ENCODE results near the gene PCDH10. TPM values are rescaled to one million over a fixed set of nuclear protein-coding genes. Genes with fewer than 3 reads are reported as not detected.
A peak's percentile ranks its signal among the peaks of the same experiment; 100 is the strongest.

Gene PCDH10
- total RNA-seq, 2 donors from 2014 or later, result 3.9 to 7.2 TPM

- peaks cover 3% of the 10 kb centered on the region for H3K4me1 ChIP-seq (replicated peaks)
- no peak for TF ChIP-seq POLR2AphosphoS5 (IDR thresholded peaks at IDR 0.05)
- no peak for TF ChIP-seq POLR2A (IDR thresholded peaks at IDR 0.05)
- peak in 1 of 4 experiments; percentile 17 for TF ChIP-seq CTCF (IDR thresholded peaks at IDR 0.05)
- intact Hi-C loops (cut with DNase I), result loop anchor here (10.0 kb wide), 1 partner anchor 1043 kb away; no protein-coding TSS in a partner anchor
- no peaks in the 10 kb centered on the region for H3K36me3 ChIP-seq
- peaks cover 11% of the 10 kb centered on the region for H3K27me3 ChIP-seq (replicated peaks; ENCODE audit: insufficient read depth)
- 3% methylated on average over 49 of the region's 62 CpGs for WGBS
- DNase-seq (ENCODE audit: low spot score), result no peak
- no peaks in the 10 kb centered on the region for H3K9me3 ChIP-seq
- peak overlapping the region; percentile 35 to 54 for H3K27ac ChIP-seq
- H3K4me3 ChIP-seq, result peak overlapping the region; percentile 22 to 33
These were observed 2.7 kb downstream of the PCDH10 start for GRCh38 chr4:133151691-133152329.

GRCh38 chr4:133152330-133152821 is 3.3 kb downstream of the PCDH10 start:
- Histone ChIP-seq H3K27ac (peak overlapping the region; percentile 35 to 54), H3K27me3 (replicated peaks; ENCODE audit: insufficient read depth) (peaks cover 10% of the 10 kb centered on the region), H3K9me3 (no peaks in the 10 kb centered on the region), H3K36me3 (no peaks in the 10 kb centered on the region), H3K4me3 (peak overlapping the region; percentile 22 to 33), H3K4me1 (replicated peaks) (peaks cover 3% of the 10 kb centered on the region)
- intact Hi-C loops (cut with DNase I), result loop anchor here (10.0 kb wide), 1 partner anchor 1042 kb away; no protein-coding TSS in a partner anchor
- DNase-seq (ENCODE audit: low spot score), result no peak
- TF ChIP-seq POLR2AphosphoS5 (IDR thresholded peaks at IDR 0.05), result no peak
- TF ChIP-seq CTCF (IDR thresholded peaks at IDR 0.05), result no peak
- no peak for TF ChIP-seq POLR2A (IDR thresholded peaks at IDR 0.05)
- 2% methylated on average over 26 of the region's 26 CpGs for WGBS

- Histone ChIP-seq H3K27me3 (replicated peaks; ENCODE audit: insufficient read depth) (peaks cover 9% of the 10 kb centered on the region), H3K27ac (peak overlapping the region; percentile 35 to 54), H3K4me3 (peak overlapping the region; percentile 22 to 33), H3K36me3 (no peaks in the 10 kb centered on the region), H3K9me3 (no peaks in the 10 kb centered on the region), H3K4me1 (replicated peaks) (peaks cover 3% of the 10 kb centered on the region)
- no peak for DNase-seq (ENCODE audit: low spot score)
- TF ChIP-seq CTCF (IDR thresholded peaks at IDR 0.05), result no peak
- no peak for TF ChIP-seq POLR2A (IDR thresholded peaks at IDR 0.05)
- no peak for TF ChIP-seq POLR2AphosphoS5 (IDR thresholded peaks at IDR 0.05)
- WGBS, result 7% methylated on average over 20 of the region's 20 CpGs
- intact Hi-C loops (cut with DNase I), result loop anchor here (10.0 kb wide), 1 partner anchor 1042 kb away; no protein-coding TSS in a partner anchor
These were observed 3.9 kb downstream of the PCDH10 start for GRCh38 chr4:133152831-133153481.

- intact Hi-C loops (cut with DNase I), result loop anchor here (10.0 kb wide), 1 partner anchor 1040 kb away; no protein-coding TSS in a partner anchor
- Histone ChIP-seq H3K36me3 (no peaks in the 10 kb centered on the region), H3K4me3 (no peak overlapping the region), H3K27me3 (replicated peaks; ENCODE audit: insufficient read depth) (peaks cover 8% of the 10 kb centered on the region), H3K27ac (no peak overlapping the region), H3K9me3 (no peaks in the 10 kb centered on the region), H3K4me1 (replicated peaks) (no peaks in the 10 kb centered on the region)
- no peak for DNase-seq (ENCODE audit: low spot score)
- peak in 3 of 4 experiments; percentile 11 to 26 (median 22) for TF ChIP-seq CTCF (IDR thresholded peaks at IDR 0.05)
- no peak for TF ChIP-seq POLR2A (IDR thresholded peaks at IDR 0.05)
- WGBS, result 17% methylated on average over 4 of the region's 4 CpGs
These were observed 5.6 kb downstream of the PCDH10 start for GRCh38 chr4:133154725-133155124.
